ENCODE data around the gene WFS1. TPM values are rescaled to one million over a fixed set of nuclear protein-coding genes. Genes with fewer than 3 reads are reported as not detected.

Gene WFS1
- total RNA-seq, 1 experiment from 2014 or later, result 21.5 TPM

DNA sequence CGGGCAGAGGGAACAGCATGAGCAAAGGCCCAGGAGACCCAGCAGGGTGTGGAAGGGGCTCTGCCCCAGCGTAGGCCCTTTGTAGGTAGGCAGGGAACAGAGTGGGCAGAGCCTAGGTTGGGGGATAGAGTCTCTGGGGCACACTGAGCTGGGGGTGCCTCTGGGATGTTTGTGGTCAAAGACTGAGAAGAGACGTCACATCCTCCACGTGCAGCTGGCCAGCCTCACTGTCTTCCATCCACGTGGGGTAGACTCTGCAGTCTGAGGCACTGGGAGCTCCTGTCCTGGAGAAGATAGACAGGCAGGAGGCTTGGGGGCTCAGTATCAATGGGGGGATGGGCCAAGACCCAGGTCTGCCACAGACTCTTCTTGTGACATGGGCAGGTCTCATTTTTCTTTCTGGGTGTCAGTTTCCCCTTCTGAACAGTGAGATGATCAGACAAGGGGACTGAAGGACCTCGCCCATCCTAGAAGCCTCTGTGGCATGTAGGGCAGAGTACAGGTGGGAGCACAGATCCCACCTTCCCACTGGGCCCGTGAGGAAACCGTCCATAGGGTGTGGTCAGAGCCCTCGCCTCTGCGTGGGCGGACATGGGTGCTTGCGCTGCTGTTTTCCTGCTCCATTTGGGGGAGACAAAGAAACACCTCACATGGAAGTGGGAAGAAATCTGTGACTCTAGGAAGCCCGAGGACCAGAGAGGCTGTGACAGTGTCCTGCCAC, 22.9 kb downstream of the WFS1 start:
- DNase-seq (ENCODE audit: low read depth, low spot score) (no peak), ATAC-seq (no peak)
- Histone ChIP-seq H3K27me3 (ENCODE audit: insufficient read depth, low read length) (no peaks in the 10 kb centered on the region), H3K4me2 (ENCODE audit: low read length) (no peak overlapping the region), H3K9me2 (ENCODE audit: insufficient read depth) (no peaks in the 10 kb centered on the region), H3K79me2 (ENCODE audit: insufficient read depth, low read length) (no peaks in the 10 kb centered on the region), H2AFZ (ENCODE audit: low read depth, low read length, poor library complexity, severe bottlenecking) (no peak overlapping the region), H3K36me3 (ENCODE audit: control insufficient read depth in 1 of 2, insufficient read depth in 2 of 2, low read length in 2 of 2) (no peaks in the 10 kb centered on the region), H3K9ac (ENCODE audit: low read length) (no peak overlapping the region), H3K27ac (ENCODE audit: low read depth, low read length) (no peak overlapping the region), H4K20me1 (ENCODE audit: insufficient read depth) (no peaks in the 10 kb centered on the region), H3K4me3 (replicated peaks in 1 of 2; ENCODE audit: low read depth in 1 of 2, low read length in 2 of 2) (no peak overlapping the region), H3K4me1 (ENCODE audit: control insufficient read depth in 1 of 2, insufficient read depth in 2 of 2, low read length in 2 of 2) (no peaks in the 10 kb centered on the region), H3K9me3 (ENCODE audit: control insufficient read depth in 1 of 2, insufficient read depth in 1 of 2, low read depth in 1 of 2, low read length in 2 of 2) (no peaks in the 10 kb centered on the region)
- BruUV-seq (replicated peaks), result no TSS peak
- ChIA-PET CTCF (no interaction called here), POLR2A (no interaction called here), RAD21 (ENCODE audit: low non-redundant PET in 1 of 2, low total read pairs in 2 of 2, uncharacterized antibody in 2 of 2, unreplicated experiment in 2 of 2) (no interaction called here)
- TF ChIP-seq, protein P1, sequence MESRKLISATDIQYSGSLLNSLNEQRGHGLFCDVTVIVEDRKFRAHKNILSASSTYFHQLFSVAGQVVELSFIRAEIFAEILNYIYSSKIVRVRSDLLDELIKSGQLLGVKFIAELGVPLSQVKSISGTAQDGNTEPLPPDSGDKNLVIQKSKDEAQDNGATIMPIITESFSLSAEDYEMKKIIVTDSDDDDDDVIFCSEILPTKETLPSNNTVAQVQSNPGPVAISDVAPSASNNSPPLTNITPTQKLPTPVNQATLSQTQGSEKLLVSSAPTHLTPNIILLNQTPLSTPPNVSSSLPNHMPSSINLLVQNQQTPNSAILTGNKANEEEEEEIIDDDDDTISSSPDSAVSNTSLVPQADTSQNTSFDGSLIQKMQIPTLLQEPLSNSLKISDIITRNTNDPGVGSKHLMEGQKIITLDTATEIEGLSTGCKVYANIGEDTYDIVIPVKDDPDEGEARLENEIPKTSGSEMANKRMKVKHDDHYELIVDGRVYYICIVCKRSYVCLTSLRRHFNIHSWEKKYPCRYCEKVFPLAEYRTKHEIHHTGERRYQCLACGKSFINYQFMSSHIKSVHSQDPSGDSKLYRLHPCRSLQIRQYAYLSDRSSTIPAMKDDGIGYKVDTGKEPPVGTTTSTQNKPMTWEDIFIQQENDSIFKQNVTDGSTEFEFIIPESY (IDR thresholded peaks at IDR 0.05; ENCODE audit: extremely low read depth, insufficient replicate concordance, low read length), result no peak
- TF ChIP-seq TCF7L2 (IDR thresholded peaks at IDR 0.05; ENCODE audit: borderline replicate concordance, extremely low read depth, insufficient read depth, insufficient read length), result no peak
- TF ChIP-seq SRF (IDR thresholded peaks at IDR 0.05; ENCODE audit: low read depth), result no peak
- TF ChIP-seq POLR2AphosphoS5 (IDR thresholded peaks at IDR 0.05; ENCODE audit: low read depth, low read length), result no peak
- no peak for TF ChIP-seq EZH2phosphoT487 (IDR thresholded peaks at IDR 0.05; ENCODE audit: borderline replicate concordance)
- TF ChIP-seq, protein P2, sequence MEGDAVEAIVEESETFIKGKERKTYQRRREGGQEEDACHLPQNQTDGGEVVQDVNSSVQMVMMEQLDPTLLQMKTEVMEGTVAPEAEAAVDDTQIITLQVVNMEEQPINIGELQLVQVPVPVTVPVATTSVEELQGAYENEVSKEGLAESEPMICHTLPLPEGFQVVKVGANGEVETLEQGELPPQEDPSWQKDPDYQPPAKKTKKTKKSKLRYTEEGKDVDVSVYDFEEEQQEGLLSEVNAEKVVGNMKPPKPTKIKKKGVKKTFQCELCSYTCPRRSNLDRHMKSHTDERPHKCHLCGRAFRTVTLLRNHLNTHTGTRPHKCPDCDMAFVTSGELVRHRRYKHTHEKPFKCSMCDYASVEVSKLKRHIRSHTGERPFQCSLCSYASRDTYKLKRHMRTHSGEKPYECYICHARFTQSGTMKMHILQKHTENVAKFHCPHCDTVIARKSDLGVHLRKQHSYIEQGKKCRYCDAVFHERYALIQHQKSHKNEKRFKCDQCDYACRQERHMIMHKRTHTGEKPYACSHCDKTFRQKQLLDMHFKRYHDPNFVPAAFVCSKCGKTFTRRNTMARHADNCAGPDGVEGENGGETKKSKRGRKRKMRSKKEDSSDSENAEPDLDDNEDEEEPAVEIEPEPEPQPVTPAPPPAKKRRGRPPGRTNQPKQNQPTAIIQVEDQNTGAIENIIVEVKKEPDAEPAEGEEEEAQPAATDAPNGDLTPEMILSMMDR (IDR thresholded peaks at IDR 0.05 in 2 of 3, conservative IDR thresholded peaks at IDR 0.05 in 1 of 3; ENCODE audit: borderline replicate concordance in 1 of 3, insufficient read depth in 1 of 3, low read depth in 2 of 3, low read length in 2 of 3), result no peak
- TF ChIP-seq, protein P3, sequence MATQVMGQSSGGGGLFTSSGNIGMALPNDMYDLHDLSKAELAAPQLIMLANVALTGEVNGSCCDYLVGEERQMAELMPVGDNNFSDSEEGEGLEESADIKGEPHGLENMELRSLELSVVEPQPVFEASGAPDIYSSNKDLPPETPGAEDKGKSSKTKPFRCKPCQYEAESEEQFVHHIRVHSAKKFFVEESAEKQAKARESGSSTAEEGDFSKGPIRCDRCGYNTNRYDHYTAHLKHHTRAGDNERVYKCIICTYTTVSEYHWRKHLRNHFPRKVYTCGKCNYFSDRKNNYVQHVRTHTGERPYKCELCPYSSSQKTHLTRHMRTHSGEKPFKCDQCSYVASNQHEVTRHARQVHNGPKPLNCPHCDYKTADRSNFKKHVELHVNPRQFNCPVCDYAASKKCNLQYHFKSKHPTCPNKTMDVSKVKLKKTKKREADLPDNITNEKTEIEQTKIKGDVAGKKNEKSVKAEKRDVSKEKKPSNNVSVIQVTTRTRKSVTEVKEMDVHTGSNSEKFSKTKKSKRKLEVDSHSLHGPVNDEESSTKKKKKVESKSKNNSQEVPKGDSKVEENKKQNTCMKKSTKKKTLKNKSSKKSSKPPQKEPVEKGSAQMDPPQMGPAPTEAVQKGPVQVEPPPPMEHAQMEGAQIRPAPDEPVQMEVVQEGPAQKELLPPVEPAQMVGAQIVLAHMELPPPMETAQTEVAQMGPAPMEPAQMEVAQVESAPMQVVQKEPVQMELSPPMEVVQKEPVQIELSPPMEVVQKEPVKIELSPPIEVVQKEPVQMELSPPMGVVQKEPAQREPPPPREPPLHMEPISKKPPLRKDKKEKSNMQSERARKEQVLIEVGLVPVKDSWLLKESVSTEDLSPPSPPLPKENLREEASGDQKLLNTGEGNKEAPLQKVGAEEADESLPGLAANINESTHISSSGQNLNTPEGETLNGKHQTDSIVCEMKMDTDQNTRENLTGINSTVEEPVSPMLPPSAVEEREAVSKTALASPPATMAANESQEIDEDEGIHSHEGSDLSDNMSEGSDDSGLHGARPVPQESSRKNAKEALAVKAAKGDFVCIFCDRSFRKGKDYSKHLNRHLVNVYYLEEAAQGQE (IDR thresholded peaks at IDR 0.05; ENCODE audit: low read depth), result no peak
- no peak for TF ChIP-seq POLR2A (IDR thresholded peaks at IDR 0.05; ENCODE audit: borderline replicate concordance, extremely low read depth, insufficient read depth, insufficient read length)
- no peak for TF ChIP-seq CEBPB (IDR thresholded peaks at IDR 0.05; ENCODE audit: low read depth)
- TF ChIP-seq EZH2 (IDR thresholded peaks at IDR 0.05), result no peak
- no peak for TF ChIP-seq SIN3A (IDR thresholded peaks at IDR 0.05; ENCODE audit: low read depth)
- no peak for TF ChIP-seq YY1 (IDR thresholded peaks at IDR 0.05; ENCODE audit: extremely low read depth, insufficient replicate concordance, low read depth, low read length)
- TF ChIP-seq CBX3 (IDR thresholded peaks at IDR 0.05; ENCODE audit: low read depth), result no peak
- no peak for TF ChIP-seq ELF1 (IDR thresholded peaks at IDR 0.05; ENCODE audit: borderline replicate concordance, low read depth)
- intact Hi-C loops (cut with micrococcal nuclease), result no loop called here

All from HCT116 (cell line).